K562 (cell line): ENCODE measurements around the gene UCN. TPM values are rescaled to one million over a fixed set of nuclear protein-coding genes. Genes with fewer than 3 reads are reported as not detected.
A peak's percentile ranks its signal among the peaks of the same experiment; 100 is the strongest.

Experiments used
- EHMT2 ChIP-seq: fragments of 450-650 bp; IDR thresholded peaks from 2 replicates; pipeline ENCODE4 v1.6.1; 2018; ENCODE audit warnings: antibody characterized with exemption
- GTF2F1 ChIP-seq: IDR thresholded peaks from 2 replicates; pipeline ENCODE4 v1.6.1; 2011; ENCODE audit warnings: low read depth, low read length, improper control_type of control experiment
- KDM5B ChIP-seq: fragments of 200-600 bp; sonication (generic); IDR thresholded peaks from 2 replicates; pipeline ENCODE4 v1.6.1; 2012; ENCODE audit warnings: low read depth, mild to moderate bottlenecking, moderate library complexity, low read length, control low read depth, inconsistent platforms; ENCODE audit not compliant: insufficient replicate concordance
- MAX ChIP-seq: sonication (generic); formaldehyde crosslinking; IDR thresholded peaks from 2 replicates; pipeline ENCODE4 v1.9.0; 2022; ENCODE audit warnings: mild to moderate bottlenecking, missing genetic modification reagents
- NFIC ChIP-seq: fragments of 450-650 bp; IDR thresholded peaks from 2 replicates; pipeline ENCODE4 v1.6.1; 2017; ENCODE audit warnings: mild to moderate bottlenecking, inconsistent platforms
- POLR2G ChIP-seq: fragments of 200-400 bp; formaldehyde crosslinking; IDR thresholded peaks from 2 replicates; pipeline ENCODE4 v1.6.1; 2017; ENCODE audit warnings: low read depth, mild to moderate bottlenecking, antibody characterized with exemption, low read length, moderate library complexity
- ZNF398 ChIP-seq: fragments of 250-450 bp; sonication (Bioruptor Pico); IDR thresholded peaks from 2 replicates; pipeline ENCODE4 v1.8.0; 2021; ENCODE audit warnings: moderate library complexity, mild to moderate bottlenecking, inconsistent platforms
- polyA plus RNA-seq, 8 experiments: library from polyadenylated mRNA; depleted of rRNA in 4 of 8; stranded (reverse) in 5 of 8; unstranded in 3 of 8; fragments of >200 nt; fragmentation: Nextera tagmentation in 2 of 8; fragmentation: Illumina TruSeq in 1 of 8; extraction: Ambion mirVana in 2 of 8; extraction: Trizol in 1 of 8; gene quantifications; 2 replicates each; pipeline versions ENCODE4 v1.2.1 to v1.2.3, GENCODE V29; 2011 to 2014; ENCODE audit warnings: inconsistent platforms in 1 of 8, missing spikeins in 1 of 8
- total RNA-seq, 7 experiments: library from RNA; depleted of rRNA in 6 of 7; stranded (reverse); fragments of >200 nt in 6 of 7; fragmentation: Illumina TruSeq in 2 of 7; extraction: Trizol in 2 of 7; gene quantifications; 2 replicates each; pipeline versions ENCODE4 v1.2.1 to v1.2.3, GENCODE V29; 2011 to 2021; ENCODE audit warnings: low replicate concordance in 1 of 7

Gene UCN
- total and polyA plus RNA-seq, 9 of the 15 experiments (the other 6 are each of a cell fraction or from before 2014, with no cell fraction given), result 0.10 to 2.7 (median 0.43) TPM

GRCh38 chr2:27308359-27308881 is at the start of gene UCN (continued):
- TF ChIP-seq ZNF398 (CRISPR knock-in tag) (no peak), GTF2F1 (no peak), EHMT2 (peak; percentile 61; the same call in 1 of the 2 replicates), POLR2G (peak; percentile 47; the same call in 1 of the 2 replicates), MAX (CRISPR knock-in tag) (0 out of 2 replicates have a peak, but pooled peaks have one; percentile 21), KDM5B (no peak), NFIC (peak; percentile 82)
